GM19328 (cell line): Measurements from ENCODE around the gene C13orf46.
"Not testable (repeated sequence)": the region's sequence is repeated elsewhere in the genome, so short reads cannot be mapped to it uniquely, and the experiment has no call there.

ENCODE experiments used
- ATAC-seq: cut with Tn5 transposase; IDR thresholded peaks from one replicate; pipeline ENCODE4 v1.9.1; 2021; ENCODE audit warnings: mild to moderate bottlenecking, moderate library complexity; ENCODE audit not compliant: unreplicated experiment

C13orf46 gene

GRCh38 chr13:113973218-113974164 is at the start of gene C13orf46:
Gene C13orf46 (minus strand): TSS chr13:113974076. CDS start chr13:113973997, 79 bp downstream.
- ATAC-seq: no peak

DNA sequence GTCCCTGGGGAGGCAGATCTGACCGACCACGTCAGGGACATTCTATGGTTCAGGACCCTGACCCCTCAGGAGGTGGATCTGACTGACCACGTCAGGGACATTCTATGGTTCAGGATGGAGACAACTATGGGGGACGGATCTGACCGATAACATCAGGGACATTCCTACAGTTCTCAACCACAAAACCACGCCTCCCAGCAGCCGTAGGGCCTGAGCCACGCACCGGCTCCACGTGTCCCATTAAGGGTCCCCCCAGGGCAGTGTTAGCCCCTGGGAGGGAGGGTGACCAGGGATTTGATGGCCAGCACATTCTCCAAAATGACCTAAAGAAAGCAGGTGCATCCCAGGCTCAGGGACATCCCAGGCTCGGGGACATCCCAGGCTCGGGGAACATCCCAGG is 49.0 kb upstream of the C13orf46 start:
- ATAC-seq: no peak

DNA sequence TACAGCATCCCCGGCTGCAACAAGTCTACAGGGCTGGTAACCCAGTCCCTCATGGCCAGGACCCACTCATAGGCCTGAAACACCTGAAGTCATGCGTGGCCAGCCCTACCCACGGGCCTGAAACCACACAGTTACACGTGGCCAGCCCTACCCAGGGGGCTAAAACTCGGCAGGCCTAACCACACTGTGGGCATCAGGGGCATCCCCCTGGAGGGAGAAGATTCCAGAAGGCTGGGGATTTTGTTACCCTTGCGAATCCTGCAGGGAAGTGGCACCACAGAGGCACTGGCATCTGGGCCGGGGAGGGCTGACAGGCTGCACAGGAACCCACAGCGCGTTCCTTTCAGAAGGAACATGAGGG is 48.4 kb upstream of the C13orf46 start:
- ATAC-seq: no peak

DNA sequence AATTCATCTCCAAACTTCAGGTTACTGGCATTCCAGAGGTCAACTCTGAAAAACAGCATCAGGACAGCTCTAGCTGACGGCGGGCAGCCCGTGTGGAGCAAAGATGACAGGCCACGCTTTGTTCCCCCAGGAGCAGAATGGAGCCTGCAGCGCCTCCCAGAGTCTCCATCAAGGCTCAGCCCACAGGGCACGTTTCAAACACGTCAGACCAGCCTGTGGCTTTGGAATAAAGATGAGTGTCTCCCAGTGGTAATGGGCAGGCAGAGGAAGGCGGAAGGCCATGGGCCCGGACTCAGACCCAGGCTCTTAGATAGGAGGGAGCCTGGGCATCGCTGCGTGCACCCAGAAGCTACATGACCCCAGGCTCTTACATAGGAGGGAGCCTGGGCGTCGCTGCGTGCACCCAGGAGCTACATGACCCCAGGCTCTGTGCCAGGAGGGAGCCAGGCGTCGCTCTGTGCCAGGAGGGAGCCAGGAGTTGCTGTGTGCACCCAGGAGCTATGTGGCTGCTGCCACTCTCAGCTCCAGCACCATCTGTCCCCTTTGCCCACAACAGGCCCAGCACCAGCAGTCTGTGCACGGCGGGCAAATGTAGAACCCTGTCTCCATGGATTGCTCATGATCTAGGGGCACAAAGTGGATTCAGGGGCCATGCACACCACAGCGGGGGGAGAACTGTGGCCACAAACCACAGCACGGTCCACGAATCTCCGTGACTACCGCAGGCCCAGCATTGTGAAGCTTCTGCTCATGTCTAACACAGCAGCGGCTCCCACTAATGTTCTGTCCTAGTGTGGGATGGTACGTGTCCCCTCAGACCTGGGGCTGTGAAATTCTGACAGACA is 47.8 kb upstream of the C13orf46 start:
- no peak for ATAC-seq

DNA sequence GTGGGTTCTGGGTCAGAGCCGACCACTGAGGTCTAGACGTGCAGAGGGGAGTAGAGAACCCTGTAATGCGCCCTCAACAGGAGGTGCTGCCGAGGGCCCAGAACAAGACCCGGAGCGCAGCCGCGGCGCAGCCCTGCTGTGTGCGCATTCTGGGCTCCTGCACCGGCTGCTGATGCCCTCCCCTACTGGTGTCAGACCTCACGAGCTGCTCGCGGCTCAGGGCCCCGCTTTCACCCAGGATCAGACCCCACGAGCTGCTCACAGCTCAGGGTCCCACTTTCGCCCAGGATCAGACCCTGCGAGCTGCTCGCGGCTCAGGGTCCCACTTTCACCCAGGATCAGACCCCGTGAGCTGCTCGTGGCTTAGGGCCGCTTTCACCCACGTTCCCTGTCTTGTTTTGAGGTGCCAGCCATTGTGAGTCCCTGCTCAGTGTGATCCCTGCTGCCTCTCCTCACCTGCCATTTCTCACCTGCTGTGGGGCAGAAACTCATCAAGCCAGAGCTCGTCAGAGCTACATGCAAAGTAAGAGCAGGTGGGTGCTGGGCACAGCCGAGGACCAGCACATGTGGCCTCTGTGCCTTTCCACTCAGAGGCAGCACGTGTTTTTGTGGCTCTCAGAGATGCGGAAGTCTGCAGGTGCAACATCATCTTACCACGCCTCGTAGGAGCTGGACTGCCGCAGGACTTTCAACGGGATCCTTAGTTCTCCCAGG is 47.0 kb upstream of the C13orf46 start:
- no peak for ATAC-seq

DNA sequence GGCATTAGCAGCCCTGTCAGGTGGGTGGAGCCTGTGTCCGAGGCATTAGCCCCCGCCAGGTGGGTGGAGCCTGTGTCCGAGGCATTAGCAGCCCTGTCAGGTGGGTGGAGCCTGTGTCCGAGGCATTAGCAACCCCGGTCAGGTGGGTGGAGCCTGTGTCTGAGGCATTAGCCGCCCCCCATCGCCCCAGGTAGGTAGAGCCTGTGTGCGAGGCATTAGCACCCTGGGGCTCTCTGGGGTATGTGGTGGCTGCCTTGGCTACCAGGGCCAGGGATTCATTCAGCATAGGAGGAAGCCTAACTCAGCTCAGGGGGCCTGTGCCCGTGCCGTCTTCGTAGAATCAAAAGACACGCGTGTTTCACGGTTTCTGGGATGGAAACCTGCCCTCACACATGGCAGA is 46.3 kb upstream of the C13orf46 start:
- not testable (repeated sequence) for ATAC-seq

DNA sequence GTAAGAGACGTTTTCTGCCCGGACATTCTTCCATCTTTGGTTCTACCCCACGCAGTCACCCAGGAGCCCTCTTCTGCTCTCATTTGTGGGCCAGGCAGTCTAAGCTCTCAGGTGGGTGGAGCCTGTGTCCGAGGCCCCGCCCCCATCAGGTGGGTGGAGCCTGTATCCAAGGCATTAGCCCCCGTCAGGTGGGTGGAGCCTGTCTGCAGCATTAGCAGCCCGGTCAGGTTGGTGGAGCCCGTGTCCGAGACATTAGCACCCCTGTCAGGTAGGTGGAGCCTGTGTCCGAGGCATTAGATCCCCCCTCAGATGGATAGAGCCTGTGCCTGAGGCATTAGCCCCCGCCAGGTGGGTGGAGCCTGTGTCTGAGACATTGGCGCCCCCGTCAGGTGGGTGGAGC is 45.5 kb upstream of the C13orf46 start:
- ATAC-seq: no peak

DNA sequence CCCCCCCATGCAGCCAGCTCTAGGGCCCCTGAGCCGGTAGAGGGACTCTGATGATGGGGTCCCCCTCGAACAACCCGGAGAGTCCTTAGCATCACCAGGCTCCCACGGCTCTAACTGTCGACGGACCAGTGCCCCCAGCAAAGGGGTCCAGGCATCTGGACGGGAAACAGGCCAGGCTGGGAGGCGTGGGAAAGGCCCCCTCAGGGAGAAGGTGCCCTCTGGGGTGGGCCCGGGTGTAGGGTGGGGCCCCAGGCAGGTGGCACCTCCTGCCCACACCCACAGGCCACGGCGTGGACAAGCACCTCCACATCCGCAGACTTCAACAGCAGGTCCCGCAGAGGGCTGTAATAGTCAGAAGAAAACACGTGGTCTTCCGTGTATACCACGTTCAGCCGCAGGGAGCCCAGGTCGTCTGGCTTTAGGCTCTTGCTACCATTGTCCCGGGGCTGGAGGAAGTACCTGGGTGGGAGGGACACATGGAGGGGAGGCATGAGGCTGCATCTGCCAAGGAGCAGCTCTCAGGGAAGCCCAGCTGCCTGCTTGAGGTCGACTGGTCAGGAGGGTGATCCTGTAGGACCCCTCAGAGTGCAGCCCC is 44.7 kb upstream of the C13orf46 start:
- ATAC-seq: no peak

- no peak for ATAC-seq
Measured at GRCh38 chr13:114017966-114018365, 44.1 kb upstream of the C13orf46 start.

- ATAC-seq: no peak
Measured at GRCh38 chr13:114017028-114017630, 43.3 kb upstream of the C13orf46 start.

DNA sequence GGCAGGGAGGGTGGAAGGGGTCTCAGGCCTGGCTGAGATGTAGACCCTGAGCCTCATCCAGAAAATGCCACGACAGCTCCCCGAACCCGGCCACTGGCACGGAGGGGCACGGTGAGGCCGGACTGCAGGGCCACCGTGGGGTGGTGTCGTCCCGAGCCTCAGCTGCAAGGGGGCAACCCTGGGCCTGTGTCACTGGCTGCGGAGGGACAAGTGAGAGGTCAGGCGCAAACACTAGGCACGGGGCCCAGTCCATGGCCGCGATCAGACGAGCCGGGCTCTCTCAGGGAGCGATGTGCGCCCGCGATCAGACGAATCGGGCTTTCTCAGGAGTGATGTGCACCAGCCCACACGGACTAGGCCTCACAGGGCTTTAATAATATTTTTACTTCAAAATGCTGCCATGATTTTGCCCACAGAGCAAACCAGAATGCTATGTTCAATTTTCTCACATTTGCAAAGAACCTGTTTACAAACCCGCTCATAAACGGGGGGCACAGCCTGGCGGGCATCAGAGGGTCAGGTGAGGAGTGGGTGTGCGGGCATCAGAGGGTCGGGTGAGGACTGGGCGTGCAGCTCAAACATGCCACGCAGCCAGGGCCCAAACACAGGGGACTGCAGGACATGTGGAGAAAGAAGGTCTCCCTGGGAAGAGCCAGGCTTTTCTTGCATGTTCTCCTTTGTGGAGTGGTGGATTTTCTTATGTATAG is 42.6 kb upstream of the C13orf46 start:
- no peak for ATAC-seq

DNA sequence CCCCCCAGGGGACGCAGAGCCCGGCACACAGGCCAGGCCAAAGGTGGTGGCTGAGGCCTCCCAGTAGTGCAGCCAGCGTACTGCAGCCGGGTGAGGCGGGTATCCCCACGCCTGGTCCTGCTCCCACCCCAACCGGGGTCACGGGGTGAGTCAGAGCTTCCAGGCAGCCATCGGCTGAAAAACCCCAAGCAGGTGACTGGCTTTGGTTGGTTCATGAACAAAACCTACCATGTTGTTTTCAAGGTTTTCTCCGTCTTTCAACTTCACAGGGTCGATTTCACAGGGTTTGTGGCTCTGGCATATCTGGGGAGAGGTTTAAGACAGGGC is 42.1 kb upstream of the C13orf46 start:
- ATAC-seq: no peak

- no peak for ATAC-seq
Measured at GRCh38 chr13:114015111-114015968, 41.5 kb upstream of the C13orf46 start.

DNA sequence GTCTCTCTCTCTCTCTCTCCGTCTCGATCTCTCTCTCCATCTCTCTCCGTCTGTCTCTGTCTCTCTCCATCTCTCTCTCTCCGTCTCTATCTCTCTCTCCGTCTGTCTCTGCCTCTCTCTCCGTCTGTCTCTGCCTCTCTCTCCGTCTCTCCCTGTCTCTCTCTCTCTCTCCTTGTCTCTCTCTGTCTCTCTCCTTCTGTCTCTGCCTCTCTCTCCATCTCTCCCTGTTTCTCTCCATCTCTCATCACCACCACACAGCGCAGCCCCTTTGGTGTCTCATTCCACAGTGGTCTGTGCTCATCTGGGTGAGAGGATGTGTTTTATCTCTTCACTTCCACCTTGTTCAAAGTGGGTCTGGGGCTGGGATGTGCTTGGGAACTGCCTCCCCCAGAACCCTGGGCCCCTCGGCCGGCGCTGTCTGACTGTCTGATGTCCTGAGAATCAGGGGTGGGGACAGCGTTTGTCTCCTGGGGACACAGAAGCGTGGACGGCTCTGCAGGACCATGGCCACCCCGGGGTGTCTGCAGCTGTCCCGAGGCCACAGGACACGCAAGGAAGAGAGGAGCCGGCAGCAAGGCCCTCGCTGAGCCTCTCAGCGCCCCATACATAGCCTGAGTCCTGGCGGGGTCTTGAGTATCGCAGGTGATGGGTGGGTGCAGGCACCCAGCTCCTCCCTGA is 40.2 kb upstream of the C13orf46 start:
- no peak for ATAC-seq

DNA sequence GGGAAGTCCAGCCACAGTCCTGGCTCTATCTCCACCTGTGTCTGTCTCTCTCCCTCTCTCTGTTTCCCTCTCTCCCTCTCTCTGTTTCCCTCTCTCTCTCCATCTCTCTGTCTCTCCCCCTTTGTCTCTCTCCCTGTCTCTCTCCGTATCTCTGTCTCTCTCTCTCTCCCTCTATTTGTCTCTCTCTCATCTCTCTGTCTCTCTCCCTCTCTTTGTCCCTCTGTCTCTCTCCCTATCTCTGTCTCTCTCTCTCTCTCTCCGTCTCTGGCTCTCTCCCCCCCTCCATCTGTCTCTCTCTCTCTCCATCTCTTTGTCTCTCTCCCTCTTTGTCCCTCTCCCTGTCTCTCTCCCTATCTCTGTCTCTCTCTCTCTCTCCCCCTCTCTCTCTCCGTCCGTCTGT is 39.5 kb upstream of the C13orf46 start:
- no peak for ATAC-seq

DNA sequence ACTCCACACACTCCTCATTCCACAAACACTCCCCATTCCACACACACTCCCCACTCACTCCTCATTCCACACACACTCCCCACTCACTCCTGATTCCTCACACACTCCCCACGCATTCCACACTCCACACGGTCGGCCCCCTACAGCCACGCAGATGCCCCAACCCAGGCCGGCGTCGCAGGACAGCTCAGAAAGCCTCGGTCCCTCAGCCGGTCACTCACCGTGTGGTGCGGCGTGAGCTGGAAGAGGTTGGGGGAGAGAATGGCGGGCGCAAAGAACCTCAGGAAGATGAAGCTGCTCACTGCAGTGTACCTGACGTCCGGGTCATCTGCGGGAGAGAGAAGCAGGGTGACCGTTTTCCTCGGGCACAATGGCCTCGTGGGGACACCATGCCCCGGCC is 39.0 kb upstream of the C13orf46 start:
- ATAC-seq: no peak

GRCh38 chr13:114012141-114012540 is 38.3 kb upstream of the C13orf46 start:
- ATAC-seq: no peak

GRCh38 chr13:114011226-114011625 is 37.4 kb upstream of the C13orf46 start:
- no peak for ATAC-seq
